Measurements from ENCODE around the gene ELMO2. TPM values are rescaled to one million over a fixed set of nuclear protein-coding genes. Genes with fewer than 3 reads are reported as not detected.

The ELMO2 gene
- total and polyA plus RNA-seq, 2 donors (not counting 1 experiment from before 2014, with no cell fraction given), result 22.1 to 41.7 TPM

DNA sequence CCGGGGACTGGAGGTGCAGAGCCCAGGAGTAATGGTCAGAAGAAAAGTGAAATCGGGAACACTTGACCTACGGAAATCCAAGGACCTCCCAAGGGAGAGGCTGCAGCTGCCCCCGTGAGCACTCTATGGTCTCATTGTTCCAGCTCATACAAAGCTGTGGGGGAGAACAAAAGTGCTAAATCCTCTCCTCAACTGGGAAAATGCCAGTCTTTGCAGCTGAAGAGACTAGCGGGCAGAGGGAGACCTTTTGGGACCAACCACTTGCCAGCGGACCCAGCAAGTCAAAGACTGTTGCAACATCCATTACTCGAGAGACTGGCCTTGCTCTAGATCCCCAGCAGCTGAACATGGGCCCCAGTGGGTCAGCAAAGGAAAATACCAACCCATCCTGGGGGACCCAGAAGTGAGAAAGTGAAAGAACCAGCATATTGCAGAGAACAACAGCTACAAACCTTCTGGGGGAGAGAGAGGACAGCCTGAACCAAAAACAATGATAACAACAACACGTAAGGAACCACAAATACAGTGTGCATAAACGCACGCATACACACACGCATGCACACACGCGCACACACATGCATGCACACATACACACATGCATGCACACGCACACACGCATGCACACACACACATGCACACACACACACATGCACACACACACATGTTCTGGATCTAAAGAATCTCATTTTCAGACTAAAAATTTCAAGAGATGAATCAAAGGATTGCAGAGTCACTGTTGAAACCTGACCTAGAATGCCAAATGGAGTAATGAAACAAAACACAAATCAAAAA, 24.7 kb upstream of the ELMO2 start:
- Histone ChIP-seq H3K36me3 (replicated peaks in 1 of 2; ENCODE audit: control extremely low read depth in 1 of 2, control insufficient read depth in 1 of 2, extremely low read depth in 1 of 2, insufficient read depth in 2 of 2, low read length in 1 of 2) (no peaks in the 10 kb centered on the region), H3K79me2 (ENCODE audit: control insufficient read depth, insufficient read depth, low read length) (no peaks in the 10 kb centered on the region), H3K4me2 (replicated peaks; ENCODE audit: low read depth, low read length, poor library complexity, severe bottlenecking) (no peak overlapping the region), H3K9ac (ENCODE audit: low read length) (no peak overlapping the region), H3K27ac (ENCODE audit: low read length in 2 of 2) (no peak overlapping the region), H4K20me1 (ENCODE audit: control insufficient read depth, insufficient read depth, low read length, poor library complexity, severe bottlenecking) (no peaks in the 10 kb centered on the region), H2AFZ (ENCODE audit: insufficient read depth, low read depth, low read length, poor library complexity, severe bottlenecking) (no peak overlapping the region), H3K4me3 (ENCODE audit: control extremely low read depth in 1 of 5, extremely low read depth in 1 of 5, insufficient read depth in 1 of 5, low read depth in 2 of 5, low read length in 4 of 5) (no peak overlapping the region), H3K4me1 (ENCODE audit: control insufficient read depth in 2 of 2, insufficient read depth in 2 of 2, low read length in 2 of 2) (no peaks in the 10 kb centered on the region), H3K27me3 (replicated peaks in 1 of 4; ENCODE audit: control extremely low read depth in 1 of 4, control insufficient read depth in 3 of 4, insufficient read depth in 4 of 4, low read length in 3 of 4) (peaks cover 0 to 11% (median 6%) of the 10 kb centered on the region in 4 experiments), H3K9me3 (ENCODE audit: control extremely low read depth in 1 of 3, control insufficient read depth in 2 of 3, insufficient read depth in 1 of 3, low read length in 2 of 3) (no peaks in the 10 kb centered on the region)
- DNase-seq (no peak), ATAC-seq (ENCODE audit: low read depth) (no peak)
- no peak overlapping the region for H3K27ac Mint-ChIP-seq
- intact Hi-C loops (cut with micrococcal nuclease), result no loop called here
- no peaks in the 10 kb centered on the region for H3K4me1 Mint-ChIP-seq
- H3K4me3 Mint-ChIP-seq, result no peak overlapping the region
- CTCF ChIA-PET, result interaction anchor here (0.9 kb wide), 1 partner anchor 22 kb away, joined by 3 read pairs; no protein-coding TSS in a partner anchor
- 91% methylated on average over 8 of the region's 15 CpGs for WGBS (ENCODE audit: insufficient coverage)
- no peaks in the 10 kb centered on the region for H3K9me3 Mint-ChIP-seq (ENCODE audit: insufficient read depth)
- POLR2A ChIA-PET, result no interaction called here
- H3K27me3 Mint-ChIP-seq, result peaks cover 60% of the 10 kb centered on the region
- TF ChIP-seq, protein P1, sequence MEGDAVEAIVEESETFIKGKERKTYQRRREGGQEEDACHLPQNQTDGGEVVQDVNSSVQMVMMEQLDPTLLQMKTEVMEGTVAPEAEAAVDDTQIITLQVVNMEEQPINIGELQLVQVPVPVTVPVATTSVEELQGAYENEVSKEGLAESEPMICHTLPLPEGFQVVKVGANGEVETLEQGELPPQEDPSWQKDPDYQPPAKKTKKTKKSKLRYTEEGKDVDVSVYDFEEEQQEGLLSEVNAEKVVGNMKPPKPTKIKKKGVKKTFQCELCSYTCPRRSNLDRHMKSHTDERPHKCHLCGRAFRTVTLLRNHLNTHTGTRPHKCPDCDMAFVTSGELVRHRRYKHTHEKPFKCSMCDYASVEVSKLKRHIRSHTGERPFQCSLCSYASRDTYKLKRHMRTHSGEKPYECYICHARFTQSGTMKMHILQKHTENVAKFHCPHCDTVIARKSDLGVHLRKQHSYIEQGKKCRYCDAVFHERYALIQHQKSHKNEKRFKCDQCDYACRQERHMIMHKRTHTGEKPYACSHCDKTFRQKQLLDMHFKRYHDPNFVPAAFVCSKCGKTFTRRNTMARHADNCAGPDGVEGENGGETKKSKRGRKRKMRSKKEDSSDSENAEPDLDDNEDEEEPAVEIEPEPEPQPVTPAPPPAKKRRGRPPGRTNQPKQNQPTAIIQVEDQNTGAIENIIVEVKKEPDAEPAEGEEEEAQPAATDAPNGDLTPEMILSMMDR (IDR thresholded peaks at IDR 0.05), result no peak
- TF ChIP-seq EZH2 (IDR thresholded peaks at IDR 0.05; ENCODE audit: borderline replicate concordance, insufficient read depth, low read depth, low read length, poor library complexity, severe bottlenecking), result no peak

DNA sequence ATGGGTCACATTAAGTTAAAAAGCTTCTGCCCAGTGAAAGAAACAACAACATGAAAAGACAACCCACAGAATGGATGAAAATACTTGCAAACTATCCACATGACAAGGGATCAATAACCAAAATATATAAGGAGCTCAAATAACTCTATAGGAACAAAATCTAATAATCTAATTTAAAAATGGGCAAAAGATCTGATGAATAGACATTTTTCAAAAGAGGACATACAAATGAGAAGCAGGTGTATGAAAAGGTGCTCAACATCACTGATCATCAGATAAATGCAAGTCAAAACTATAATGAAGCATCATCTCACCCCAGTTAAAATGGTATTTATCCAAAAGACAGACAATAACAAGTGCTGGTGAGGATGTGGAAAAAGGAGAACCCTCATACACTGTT, 21.0 kb upstream of the ELMO2 start:
- no peak overlapping the region for H3K9ac ChIP-seq (ENCODE audit: low read length)
- H3K27me3 ChIP-seq (replicated peaks in 1 of 4; ENCODE audit: control extremely low read depth in 1 of 4, control insufficient read depth in 3 of 4, insufficient read depth in 4 of 4, low read length in 3 of 4), result peaks cover 0 to 29% (median 11%) of the 10 kb centered on the region in 4 experiments
- DNase-seq, result no peak
- H3K4me2 ChIP-seq (replicated peaks; ENCODE audit: low read depth, low read length, poor library complexity, severe bottlenecking), result no peak overlapping the region
- Mint-ChIP-seq H3K9me3 (ENCODE audit: insufficient read depth) (no peaks in the 10 kb centered on the region), H3K4me1 (no peaks in the 10 kb centered on the region), H3K27me3 (peaks cover 52% of the 10 kb centered on the region), H3K27ac (no peak overlapping the region), H3K4me3 (no peak overlapping the region)
- no peaks in the 10 kb centered on the region for H3K4me1 ChIP-seq (ENCODE audit: control insufficient read depth in 2 of 2, insufficient read depth in 2 of 2, low read length in 2 of 2)
- no peaks in the 10 kb centered on the region for H4K20me1 ChIP-seq (ENCODE audit: control insufficient read depth, insufficient read depth, low read length, poor library complexity, severe bottlenecking)
- H3K79me2 ChIP-seq (ENCODE audit: control insufficient read depth, insufficient read depth, low read length), result no peaks in the 10 kb centered on the region
- H3K27ac ChIP-seq (ENCODE audit: low read length in 2 of 2), result no peak overlapping the region
- H3K36me3 ChIP-seq (replicated peaks in 1 of 2; ENCODE audit: control extremely low read depth in 1 of 2, control insufficient read depth in 1 of 2, extremely low read depth in 1 of 2, insufficient read depth in 2 of 2, low read length in 1 of 2), result no peaks in the 10 kb centered on the region
- H3K9me3 ChIP-seq (ENCODE audit: control extremely low read depth in 1 of 3, control insufficient read depth in 2 of 3, insufficient read depth in 1 of 3, low read length in 2 of 3), result no peaks in the 10 kb centered on the region
- ATAC-seq (ENCODE audit: low read depth), result no peak
- no peak overlapping the region for H3K4me3 ChIP-seq (ENCODE audit: control extremely low read depth in 1 of 5, extremely low read depth in 1 of 5, insufficient read depth in 1 of 5, low read depth in 2 of 5, low read length in 4 of 5)
- ChIA-PET CTCF (interaction anchor here (0.6 kb wide), 1 partner anchor 71 kb away, joined by 3 read pairs; no protein-coding TSS in a partner anchor), POLR2A (no interaction called here)
- no peak for TF ChIP-seq EZH2 (IDR thresholded peaks at IDR 0.05; ENCODE audit: borderline replicate concordance, insufficient read depth, low read depth, low read length, poor library complexity, severe bottlenecking)
- TF ChIP-seq, protein P1 (IDR thresholded peaks at IDR 0.05), result no peak
- no peak overlapping the region for H2AFZ ChIP-seq (ENCODE audit: insufficient read depth, low read depth, low read length, poor library complexity, severe bottlenecking)
- intact Hi-C loops (cut with micrococcal nuclease), result no loop called here
